ENCODE measurements around the gene SMARCE1. TPM values are rescaled to one million over a fixed set of nuclear protein-coding genes. Genes with fewer than 3 reads are reported as not detected.
A peak's percentile ranks its signal among the peaks of the same experiment; 100 is the strongest.

The SMARCE1 gene
- total and polyA plus RNA-seq, 9 of the 15 experiments (the other 6 are each of a cell fraction or from before 2014, with no cell fraction given): 64.1 to 142 (median 114) TPM

GRCh38 chr17:40647624-40648383, at the start of gene SMARCE1 (continued):
- TF ChIP-seq AFF4 (CRISPR knock-in tag; IDR thresholded peaks at IDR 0.05) (peak; percentile 38; the same call in 1 of the 2 replicates), CHAMP1 (IDR thresholded peaks at IDR 0.05) (0 out of 2 replicates have a peak, but pooled peaks have one; percentile 40), ZNF124 (CRISPR knock-in tag; IDR thresholded peaks at IDR 0.05) (no peak), NFIC (IDR thresholded peaks at IDR 0.05) (peak; percentile 87), ZFX (CRISPR knock-in tag; IDR thresholded peaks at IDR 0.05) (peak; percentile 99)
- TF ChIP-seq, protein P1, sequence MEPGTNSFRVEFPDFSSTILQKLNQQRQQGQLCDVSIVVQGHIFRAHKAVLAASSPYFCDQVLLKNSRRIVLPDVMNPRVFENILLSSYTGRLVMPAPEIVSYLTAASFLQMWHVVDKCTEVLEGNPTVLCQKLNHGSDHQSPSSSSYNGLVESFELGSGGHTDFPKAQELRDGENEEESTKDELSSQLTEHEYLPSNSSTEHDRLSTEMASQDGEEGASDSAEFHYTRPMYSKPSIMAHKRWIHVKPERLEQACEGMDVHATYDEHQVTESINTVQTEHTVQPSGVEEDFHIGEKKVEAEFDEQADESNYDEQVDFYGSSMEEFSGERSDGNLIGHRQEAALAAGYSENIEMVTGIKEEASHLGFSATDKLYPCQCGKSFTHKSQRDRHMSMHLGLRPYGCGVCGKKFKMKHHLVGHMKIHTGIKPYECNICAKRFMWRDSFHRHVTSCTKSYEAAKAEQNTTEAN (CRISPR knock-in tag; IDR thresholded peaks at IDR 0.05): no peak
- TF ChIP-seq, protein P2, sequence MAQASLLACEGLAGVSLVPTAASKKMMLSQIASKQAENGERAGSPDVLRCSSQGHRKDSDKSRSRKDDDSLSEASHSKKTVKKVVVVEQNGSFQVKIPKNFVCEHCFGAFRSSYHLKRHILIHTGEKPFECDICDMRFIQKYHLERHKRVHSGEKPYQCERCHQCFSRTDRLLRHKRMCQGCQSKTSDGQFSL (CRISPR knock-in tag; IDR thresholded peaks at IDR 0.05): no peak
- TF ChIP-seq, protein P2 (tag; IDR thresholded peaks at IDR 0.05): peak in 1 of 2 experiments; percentile 3; a peak in 2 of 4 replicates
